HG03135 (cell line): Measurements from ENCODE around the gene C1orf21.
A peak's percentile ranks its signal among the peaks of the same experiment; 100 is the strongest.

Experiments used
- ATAC-seq: cut with Tn5 transposase; IDR thresholded peaks from one replicate; pipeline ENCODE4 v1.9.1; 2021; ENCODE audit warnings: mild to moderate bottlenecking, moderate library complexity; ENCODE audit not compliant: unreplicated experiment

The C1orf21 gene

DNA sequence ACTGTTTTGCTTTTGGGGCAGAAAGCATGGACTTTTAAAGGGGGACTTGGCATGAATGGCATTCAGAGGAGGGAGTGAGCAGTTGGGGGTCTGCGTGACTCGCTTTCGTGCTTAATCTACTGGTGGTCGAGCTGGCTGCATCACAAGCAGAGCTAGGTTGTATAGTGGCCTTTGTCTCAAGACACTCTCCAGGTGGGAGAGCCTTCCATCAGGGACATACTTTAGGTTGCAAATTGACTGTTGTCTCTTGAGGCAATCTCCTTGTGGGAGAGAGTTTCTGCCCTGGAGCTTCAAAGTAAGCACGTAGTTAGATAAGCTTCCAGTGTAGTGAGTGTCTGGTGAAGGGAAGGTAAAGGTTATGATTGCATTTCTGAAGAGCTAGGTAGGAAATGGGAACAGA lies 93.9 kb downstream of the C1orf21 start:
- ATAC-seq: no peak

DNA sequence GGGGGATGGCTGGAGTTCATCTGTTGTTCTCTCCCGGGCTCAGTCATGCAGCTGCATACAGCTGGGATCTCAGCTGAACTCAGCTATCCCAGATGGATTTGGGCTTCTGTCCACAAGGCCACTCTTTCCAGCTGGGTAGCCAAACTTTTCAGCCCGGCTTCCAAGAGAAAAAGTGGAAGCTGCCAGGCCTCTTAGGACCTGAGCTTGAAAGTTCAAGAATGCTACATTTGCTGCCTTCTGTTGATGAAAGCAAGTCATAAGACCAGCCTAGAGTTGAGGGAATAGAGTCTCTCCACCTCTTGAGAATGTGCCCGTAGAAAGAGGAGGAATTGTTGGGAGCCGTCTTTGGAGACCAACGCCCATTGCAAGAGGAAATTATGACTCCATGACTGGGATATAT lies 95.3 kb downstream of the C1orf21 start:
- ATAC-seq: no peak

DNA sequence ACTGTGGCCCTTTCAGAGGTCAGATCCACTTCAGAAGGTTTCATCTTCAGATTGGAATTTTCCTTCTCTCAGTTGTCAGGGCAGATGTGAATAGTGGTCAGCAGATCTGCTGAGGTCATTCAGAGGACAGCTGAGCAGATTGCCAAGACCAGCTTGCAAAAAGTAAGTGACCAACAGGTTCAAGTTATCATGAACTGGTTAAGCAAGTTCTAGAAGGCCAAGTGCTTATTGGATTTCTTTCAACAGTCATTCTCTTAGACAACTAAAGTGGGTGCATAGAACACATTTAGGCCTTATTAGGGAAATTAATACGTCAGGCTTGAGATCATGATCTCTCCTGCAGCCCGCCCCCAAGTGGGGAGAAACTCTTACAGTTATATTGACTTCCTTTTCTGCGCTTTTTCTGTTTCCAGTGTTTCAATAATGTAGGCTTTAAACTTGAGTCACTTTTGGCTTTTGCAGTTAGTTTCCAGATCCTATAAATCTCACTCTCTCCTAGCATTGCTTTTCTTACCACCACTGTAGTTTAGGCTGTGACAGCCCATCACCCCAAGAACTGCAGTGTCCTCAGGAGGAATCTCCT lies 96.4 kb downstream of the C1orf21 start:
- no peak for ATAC-seq

DNA sequence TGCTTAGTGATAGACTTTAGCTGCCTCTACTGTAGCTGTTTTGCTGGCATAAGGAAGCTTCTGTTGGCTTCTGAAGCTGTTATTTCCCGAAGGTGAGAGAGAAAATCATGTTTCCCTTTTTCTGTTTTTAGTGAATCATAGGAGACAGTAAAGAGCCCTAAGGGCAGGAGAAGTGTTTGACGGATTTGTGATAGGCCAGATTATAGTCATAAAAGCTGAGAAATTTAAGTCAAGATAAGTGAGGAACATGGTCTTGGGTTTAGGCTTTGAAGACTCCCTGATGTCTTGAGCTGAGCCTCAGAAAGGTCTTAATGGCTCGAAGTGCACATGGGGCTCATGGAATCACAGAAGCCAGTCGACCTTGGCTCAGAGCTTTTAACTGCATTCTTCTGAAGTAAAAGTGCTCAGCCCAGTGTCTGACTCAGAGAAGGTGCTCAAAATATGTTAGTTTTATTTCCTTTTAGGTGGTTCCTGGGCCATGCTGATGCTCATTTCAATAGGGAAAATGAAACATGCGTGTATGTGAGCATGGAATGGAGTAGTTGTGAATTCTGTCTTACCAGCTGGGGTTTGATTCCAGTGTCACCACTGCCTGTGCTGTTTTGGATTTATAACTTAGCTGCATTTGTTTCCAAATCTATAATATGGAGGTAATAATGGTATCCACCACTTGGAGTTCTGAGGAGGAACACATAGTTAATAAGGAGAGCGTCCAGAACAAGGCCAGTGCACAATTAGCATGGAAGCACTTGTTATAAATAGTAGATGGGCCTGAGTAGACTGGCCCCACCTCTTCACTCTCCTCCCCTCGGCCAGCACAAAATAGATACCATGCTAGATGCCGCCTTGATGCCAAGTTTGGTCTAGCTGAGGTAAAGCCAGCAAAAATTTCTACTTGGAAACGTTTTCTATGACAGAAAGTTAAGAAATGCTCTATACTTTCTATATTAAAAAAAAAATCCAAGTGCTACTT lies 99.2 kb downstream of the C1orf21 start:
- no peak for ATAC-seq

DNA sequence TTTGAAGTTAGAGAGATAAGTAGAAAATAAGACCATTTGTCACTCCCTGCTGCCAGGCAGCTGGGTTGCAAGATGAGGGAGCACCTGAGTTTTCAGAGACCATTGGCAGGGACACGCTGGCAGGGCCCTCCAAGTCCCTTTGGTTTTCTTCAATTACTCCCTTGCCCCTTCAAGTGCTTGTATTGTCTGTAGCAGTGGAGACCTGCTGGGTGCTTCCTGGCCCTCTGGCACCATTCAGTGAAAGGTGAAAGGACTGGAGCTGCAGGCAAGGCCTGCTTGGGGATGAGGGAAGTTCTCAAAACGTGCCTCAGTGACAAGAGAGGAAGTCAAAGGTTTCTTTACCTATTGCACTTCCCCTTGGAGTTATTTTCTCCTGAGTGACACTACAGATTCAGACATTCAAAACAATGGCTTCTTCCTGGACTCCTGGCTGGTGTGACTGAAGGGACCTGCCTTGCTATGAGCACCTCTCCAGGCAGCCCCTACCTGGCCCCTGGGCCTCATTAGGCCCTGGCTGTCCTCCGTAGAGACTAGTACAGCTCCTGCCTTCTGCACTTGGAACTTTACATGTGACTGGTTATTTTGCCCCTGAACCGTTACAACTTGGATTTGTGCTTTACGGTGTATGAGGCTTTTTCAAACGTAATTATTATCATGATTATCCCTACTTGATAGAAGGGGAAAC lies 100.1 kb downstream of the C1orf21 start:
- ATAC-seq: no peak

DNA sequence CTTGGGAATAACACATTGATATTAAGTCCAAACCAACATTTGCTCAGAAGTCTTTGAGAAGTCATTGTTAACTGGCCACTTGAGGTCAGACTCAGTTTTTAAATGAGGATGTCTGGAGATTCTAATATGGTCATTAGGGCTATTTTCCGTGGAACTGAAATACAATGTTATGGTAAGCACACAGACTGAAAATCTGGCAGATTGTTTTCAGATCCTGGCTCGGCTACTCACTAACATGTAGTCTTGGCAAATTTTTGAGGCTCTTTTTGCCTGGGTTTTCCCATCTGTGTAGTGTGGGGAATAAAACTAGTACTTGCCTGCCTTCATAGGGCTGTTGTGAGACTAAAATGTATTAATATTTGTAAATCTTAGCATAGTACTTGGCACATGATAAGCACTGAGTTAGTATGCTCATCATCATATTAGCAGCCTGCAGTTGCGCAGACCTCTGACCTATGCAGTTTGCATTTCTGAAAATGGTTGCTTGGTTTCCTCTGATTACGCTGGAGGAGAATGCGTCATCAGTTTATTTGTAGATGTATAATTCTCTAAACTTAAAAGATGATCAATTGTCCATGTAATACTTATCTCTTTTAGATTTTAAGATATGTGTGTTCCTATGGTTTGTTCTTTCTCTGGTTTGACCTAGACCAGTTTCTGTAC lies 100.8 kb downstream of the C1orf21 start:
- ATAC-seq: no peak

DNA sequence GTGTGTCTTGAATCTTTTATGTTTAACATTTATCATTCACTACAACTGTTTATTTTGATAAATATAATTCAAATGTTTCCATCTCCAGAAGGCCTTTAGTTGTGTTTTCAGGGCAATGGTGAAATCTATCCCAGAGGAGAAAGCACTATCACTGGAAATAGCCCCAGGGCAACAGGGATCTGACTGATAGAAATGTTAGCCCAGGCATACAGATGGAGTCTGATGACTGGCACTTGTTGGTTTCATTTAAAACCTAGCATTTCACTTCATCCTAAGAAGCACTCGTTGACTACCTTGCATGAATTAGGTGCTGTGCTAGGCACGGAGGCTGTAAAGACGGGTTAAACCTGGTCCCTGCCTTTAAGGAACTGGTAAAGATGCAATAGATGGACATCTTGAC lies 103.1 kb downstream of the C1orf21 start:
- ATAC-seq: no peak

DNA sequence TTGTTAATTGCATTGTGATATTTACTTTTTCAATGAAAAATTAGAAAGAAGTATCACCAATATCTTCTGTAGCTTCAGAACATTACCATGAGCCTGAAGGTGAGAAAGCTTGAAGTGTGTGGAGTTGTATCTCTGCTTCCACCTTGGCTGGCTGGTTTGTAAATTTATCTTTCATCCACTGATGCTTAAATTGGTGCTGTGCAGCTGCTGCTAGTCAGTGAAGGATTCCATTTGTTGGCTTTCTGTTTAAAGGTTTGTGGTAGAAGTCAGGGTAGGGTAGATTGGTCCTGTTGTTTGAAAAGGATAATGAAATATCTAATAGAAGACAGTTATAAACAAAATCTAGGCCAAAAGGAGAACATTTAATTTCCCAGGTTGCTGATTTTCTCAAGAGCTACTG lies 105.7 kb downstream of the C1orf21 start:
- ATAC-seq: no peak

DNA sequence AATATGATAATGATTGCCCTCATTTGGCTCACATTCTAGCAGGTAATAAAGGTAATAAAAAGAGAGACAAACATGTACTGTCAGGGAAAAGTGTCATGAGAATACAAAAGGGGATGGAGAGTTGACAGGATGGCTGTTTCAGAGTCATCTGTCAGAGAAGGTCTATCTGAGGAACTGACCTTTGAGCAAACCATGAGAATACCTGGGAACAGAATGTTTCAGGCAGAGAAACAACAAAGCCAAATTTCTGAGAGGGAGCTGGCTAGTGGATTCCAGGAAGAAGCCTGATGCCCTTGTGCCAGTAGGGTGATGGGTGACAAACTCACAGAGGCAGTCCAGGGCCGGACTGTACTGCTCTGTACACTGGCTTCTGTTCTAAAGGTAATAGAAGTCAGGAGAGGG lies 107.2 kb downstream of the C1orf21 start:
- ATAC-seq: no peak

DNA sequence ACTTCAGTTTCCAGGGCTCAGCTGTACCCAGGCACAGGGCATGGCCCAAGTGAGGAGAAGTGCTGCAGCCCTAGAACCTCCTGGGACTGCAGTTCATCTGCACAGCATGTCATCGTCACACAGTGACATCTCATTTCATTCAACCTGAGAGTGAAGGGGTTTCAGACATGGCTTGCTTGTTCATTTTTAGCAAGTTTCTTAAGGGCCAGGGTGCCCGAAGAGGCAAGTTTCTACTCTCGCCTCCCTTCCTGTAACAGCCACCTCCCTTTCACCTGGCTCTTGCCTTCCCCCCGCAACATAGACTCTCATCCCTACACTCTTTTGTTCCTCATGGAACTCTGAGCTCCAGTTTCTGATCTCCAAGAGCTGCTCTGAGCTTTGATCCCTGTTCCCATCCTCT lies 108.1 kb downstream of the C1orf21 start:
- peak; percentile 45 for ATAC-seq

DNA sequence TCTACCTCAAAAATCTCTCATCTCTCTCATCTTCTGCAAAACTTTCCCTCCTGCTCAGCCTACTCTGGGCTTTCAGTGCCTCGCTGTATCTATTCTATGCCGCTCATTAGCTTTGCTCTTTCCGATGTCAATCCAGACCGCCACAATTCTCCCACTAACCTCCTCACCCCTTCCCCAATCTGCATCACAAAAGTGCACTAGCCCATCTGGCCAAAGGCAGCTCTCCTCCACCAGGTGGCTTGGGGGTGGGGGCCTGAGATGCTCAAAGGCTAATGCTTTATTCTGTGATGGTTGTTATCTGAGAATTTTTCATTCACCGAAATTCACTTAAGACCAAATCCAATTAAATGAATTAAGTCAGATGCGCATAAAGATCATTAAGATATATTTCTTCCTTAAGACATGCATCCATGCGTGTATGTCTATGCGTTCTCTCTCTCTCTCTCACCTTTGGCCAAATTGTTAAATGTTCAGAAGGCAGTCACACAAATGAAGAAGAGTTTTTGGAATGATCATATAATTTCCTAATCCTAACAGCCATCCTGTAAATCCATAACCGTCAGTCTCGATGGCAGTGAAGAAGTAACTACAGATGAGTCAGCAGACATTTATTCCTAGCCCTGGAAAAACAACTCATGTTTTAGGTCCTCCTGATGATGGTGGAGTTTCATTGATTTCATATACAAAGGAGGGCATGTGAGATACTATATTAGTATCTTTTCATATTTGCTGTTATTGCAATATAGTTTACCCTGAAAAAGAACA lies 111.3 kb downstream of the C1orf21 start:
- ATAC-seq: no peak

DNA sequence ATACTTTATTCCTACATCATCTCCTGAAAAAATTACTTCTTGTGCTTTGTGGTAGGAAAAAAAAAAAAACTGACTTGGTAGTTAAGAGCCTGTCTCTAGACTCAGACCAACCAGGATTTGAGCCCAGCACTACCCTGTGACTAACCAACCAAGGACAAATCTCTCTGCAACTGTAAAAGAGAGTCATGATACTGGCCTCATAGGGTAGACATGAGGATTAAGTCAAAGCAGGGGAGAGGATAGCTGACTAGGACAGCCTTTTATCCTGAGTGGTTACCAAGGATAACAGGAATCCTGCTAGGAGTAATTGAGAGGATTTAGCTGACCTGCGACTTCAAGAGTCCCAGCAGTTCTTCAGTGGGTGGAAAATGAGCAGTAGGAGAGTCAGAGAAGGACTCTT lies 112.8 kb downstream of the C1orf21 start:
- ATAC-seq: no peak

DNA sequence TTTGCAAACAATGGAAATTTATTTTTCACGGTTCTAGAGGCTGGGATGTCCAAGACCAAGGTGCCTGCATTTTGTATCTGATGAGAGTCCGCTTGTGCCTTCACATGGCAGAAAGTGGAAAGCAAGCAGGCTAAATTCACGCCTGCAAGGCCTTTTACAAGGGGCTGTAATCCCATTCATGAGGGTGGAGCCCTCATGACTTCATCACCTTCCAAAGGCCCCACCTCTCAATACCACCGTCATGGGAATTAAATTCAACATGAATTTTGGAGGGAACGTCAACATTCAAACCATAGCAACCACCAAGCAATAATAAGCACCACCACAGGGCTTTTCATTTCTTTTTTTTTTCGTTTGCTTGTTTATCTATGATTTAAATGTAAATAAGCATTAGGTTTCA lies 115.3 kb downstream of the C1orf21 start:
- no peak for ATAC-seq

DNA sequence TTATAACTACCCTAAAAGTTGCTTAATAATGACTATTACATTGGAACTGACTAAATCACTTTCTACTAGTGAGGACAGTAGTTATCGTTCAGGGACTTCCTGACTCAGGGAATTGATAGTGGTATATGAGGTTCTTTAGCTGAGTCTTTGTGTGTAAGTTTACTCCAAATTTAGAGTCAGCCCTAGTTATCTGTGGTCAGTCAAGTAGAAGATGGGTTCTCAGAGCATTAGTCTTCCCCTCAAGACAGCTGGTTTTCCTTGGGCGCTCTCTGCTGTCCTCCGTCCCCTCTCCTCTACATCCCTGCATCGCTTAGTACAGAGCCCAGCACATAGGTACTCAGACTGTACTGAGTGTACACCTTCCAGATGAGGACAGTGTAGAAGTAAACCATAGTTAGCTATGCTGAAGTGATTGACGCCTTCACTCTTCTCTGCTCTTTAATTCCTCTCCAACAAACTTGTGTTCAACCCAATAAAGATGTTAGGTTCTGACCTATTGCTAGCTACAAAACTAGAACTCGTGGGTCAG lies 116.5 kb downstream of the C1orf21 start:
- no peak for ATAC-seq

DNA sequence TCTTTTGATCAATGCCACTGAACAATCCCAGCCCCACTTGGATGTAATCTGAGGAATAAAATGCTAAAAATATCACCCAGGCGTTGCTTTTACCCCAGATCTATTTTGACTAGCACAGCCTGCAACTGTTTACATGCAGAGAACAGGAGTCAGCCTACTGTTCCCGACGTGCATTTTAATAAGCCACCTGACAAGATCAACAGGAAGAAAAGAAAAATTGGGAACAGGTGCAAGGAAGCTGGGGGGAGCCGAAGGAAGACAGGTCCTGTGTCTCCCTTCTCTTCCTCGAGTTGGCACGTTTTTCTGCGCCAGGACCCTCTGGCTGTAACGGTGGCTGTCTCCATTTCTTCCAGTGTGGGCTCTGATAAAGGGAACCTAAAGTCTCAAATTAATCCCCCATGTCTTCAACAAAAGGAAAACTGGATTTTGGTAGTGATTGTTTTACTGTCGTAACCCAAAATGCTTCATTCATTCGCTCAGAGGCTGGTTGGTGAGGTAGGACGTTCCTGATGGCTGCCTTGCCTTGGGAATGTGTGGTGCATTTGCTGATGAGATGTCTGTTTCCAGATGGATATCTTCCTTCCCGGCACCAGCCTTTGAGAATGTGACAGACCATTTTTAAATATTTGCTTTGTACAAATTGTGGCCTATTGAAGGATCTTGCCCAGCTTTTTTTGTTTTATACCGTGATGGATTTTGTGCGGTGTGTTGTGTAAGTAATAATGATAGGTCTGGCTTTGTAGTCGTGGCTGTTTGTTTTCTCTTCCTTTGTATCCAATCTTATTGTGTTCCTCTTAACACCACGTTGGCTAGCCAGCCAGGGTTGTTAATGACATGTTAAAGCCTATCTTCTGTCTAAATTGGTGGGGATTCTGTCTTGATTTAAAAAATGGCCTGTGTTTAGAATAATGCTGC lies 117.5 kb downstream of the C1orf21 start:
- no peak for ATAC-seq

DNA sequence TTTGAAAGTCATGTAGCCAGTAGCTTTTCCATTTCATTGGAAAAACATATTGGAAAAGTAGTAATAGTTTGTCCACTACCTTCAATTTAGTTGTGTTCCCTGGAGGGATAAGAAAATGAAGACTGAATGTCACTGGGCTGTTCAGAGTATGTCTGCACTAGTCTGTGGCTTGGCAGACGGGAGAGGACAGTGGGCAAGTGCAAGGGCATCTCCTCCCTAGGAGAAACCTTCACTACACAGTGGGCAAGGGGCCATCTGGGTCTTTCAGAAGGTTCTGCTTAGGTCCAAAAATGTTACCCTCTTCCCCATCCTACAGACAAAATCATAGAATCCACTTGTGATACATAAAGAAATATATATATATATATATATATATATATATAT lies 118.1 kb downstream of the C1orf21 start:
- no peak for ATAC-seq

DNA sequence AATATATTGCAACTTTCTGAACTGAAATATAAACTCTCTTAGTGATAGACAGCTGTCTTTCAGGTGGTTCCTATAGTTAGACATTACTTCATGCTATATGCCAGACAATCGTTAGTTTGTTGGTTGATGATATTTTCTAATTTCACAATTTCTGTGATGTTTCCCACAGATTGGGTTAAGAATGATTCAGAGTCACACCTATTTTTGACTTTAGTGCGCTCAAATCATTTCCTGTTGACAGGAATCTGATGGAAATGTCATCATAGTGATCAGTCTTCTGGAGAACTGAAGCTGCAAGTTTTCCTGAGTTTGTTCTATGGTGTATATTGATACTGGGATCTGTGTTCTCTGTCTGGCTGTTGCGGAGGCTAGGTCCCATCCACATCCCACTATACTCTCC lies 119.7 kb downstream of the C1orf21 start:
- no peak for ATAC-seq

DNA sequence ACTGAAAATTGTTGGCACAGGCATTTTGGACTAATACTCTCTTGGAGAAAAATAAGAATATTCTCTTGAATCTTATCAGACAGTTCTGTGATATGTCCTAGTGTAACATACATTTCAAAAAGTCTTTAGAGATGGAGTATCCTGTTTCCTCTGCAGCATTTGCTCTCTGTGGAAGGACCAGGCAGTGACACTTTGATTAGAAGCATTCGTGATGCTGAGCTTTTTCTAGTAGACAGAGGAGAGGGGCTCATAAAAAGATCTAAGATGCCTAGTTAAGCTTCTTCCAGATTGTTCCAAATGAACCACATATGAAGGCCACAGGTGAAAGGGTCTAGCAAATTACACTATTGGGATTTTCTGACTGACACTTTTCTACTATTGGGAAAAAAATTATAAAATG lies 120.3 kb downstream of the C1orf21 start:
- ATAC-seq: no peak

DNA sequence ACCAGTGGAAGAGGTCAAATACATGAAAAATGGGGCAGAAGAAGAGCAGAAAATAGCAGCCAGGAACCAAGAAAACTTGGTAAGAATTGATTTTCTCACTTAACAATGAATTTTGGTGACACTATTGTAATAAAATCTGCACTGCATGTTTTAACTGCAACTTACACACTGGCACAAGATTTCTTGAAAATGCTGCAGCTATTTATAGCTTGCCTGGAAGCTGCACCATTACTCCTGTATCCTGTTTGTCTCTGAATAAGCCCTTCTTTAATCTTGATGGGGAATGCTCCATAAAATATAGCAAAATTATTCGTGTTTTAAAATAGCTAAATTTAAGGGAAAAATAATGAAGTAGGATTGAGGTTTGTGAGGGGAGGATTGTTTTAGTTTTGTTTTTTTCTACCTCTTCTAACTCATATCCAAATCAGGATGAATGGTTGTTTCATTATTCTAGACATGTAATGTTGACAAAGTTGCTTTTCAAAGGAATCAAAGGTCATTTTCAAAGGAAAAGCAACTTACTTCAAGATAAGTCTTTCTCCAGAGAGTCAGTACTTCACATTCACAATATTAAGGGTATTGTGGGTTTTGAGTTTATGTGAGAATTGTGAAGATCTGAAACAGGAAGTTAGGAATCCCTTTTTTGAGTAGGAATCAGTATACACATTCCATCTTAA lies 120.9 kb downstream of the C1orf21 start:
- no peak for ATAC-seq
